Fibroblast of mammary gland (primary cell): Measurements from ENCODE around the gene PRKAR1B.

Experiments
- DNase-seq: peaks from one replicate; pipeline ENCODE4 v3.0.0-alpha.2; 2010; ENCODE audit warnings: low read depth
- H3K4me3 ChIP-seq: 2 replicates; pipeline ENCODE4 v1.5.1; 2011; ENCODE audit warnings: low read depth, mild to moderate bottlenecking, low read length, moderate library complexity; ENCODE audit not compliant: control insufficient read depth
- TF ChIP-seq, protein P1 (sequence below): conservative IDR thresholded peaks from 2 replicates; pipeline ENCODE4 v1.5.1; 2011; ENCODE audit warnings: low read depth, low read length, inconsistent platforms; ENCODE audit not compliant: control insufficient read depth, insufficient read depth

PRKAR1B gene

DNA sequence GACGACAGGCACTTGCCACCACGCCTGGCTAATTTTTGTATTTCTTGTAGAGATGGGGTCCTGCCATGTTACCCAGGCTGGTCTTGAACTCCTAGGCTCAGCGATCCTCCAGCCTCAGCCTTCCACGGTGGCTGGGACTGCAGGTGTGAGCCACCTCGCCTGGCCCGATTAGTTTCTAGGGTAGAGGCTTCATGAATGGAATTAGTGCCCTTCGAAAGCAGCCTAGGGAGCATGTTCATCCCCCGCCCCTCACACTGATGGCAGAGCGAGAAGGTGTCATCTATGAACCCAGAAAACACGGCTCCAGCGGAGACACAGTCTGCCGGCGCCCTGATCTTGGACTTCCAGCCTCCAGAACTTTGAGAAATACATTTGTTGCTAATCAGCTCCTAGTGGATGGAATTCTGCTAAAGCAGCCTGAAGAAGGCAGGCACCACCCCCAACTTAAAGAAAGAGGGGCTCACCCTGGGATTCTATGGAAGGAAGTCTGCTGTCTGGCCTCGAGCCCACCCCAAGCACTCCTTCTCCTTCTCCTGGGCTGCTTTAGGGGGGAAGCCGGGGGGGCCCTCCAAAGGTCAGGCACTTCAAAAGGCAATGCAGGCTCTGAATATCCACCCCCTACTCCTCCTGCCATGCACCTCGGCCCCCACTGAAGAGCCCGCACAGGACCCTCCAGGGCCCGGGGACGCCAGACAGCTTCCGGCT lies 217.5 kb downstream of the PRKAR1B start:
- DNase-seq, result no peak
- no peak overlapping the region for H3K4me3 ChIP-seq
- TF ChIP-seq, protein P1, sequence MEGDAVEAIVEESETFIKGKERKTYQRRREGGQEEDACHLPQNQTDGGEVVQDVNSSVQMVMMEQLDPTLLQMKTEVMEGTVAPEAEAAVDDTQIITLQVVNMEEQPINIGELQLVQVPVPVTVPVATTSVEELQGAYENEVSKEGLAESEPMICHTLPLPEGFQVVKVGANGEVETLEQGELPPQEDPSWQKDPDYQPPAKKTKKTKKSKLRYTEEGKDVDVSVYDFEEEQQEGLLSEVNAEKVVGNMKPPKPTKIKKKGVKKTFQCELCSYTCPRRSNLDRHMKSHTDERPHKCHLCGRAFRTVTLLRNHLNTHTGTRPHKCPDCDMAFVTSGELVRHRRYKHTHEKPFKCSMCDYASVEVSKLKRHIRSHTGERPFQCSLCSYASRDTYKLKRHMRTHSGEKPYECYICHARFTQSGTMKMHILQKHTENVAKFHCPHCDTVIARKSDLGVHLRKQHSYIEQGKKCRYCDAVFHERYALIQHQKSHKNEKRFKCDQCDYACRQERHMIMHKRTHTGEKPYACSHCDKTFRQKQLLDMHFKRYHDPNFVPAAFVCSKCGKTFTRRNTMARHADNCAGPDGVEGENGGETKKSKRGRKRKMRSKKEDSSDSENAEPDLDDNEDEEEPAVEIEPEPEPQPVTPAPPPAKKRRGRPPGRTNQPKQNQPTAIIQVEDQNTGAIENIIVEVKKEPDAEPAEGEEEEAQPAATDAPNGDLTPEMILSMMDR, result no peak

DNA sequence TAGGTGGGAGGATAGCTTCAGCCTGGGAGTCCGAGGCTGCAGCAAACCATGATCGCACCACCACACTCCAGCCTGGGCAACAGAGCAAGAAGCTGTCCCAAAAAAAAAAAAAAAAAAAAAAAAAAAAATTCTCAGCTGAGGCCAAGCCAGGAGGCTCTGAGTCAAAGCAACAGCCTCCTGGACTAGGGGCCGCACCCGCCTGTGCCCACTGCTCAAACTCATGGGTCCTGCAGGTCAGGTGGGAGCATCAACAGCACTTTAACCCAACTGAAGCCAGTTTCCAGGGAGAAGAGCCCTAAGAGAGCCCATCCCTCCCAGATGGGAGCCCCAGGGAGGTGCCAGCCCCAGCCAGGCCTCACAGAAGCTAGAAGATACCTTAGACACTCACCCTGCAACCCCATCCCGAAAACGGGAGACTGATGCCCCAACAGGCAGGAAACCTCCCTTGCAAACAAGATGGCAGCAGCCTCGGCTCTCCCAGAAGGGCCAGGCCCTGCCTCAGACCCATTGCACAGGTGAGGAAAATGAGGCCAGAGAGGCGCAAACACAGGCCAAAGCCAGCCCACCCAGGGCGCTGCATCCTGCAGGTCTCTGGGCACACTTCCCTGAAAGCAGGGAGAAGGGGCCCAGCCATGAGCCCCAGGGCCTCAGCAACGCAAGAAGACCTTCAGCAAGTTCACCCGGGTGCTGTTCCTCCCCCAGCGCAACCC lies 218.5 kb downstream of the PRKAR1B start:
- no peak overlapping the region for H3K4me3 ChIP-seq
- DNase-seq, result no peak

DNA sequence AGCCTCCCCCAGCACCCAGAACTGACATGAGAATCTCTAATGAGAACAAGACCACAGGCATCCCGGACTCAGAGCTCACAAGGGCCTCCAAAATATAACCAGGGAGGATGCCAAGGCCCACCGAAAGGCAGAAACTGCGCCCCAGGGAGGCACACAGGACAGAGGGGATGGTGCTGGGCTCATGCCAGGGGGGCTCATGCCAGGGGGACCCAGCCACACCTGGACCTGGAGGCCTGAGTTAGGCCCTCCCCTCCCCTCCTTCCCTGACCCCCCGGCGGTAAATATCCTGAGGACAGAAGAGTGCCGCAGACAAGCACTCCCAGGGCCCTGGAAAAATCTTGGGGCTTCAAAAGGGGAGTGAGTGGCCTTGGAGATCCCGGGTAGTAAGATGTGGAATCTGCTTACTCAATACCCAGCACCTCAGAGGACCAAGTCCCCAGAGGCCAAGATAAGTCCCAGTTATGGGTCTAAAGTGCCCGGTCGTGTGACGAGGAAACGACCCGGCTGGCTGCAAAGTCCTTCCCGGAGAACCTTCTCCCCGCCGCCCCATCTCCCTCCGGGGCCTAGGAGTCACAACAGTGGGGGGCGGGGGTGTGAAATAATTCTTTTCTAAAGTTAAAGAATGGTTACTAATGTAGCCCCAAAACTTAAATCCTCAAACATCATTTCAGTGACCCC lies 219.3 kb downstream of the PRKAR1B start:
- no peak for DNase-seq
- TF ChIP-seq, protein P1, result no peak
- no peak overlapping the region for H3K4me3 ChIP-seq

More for the DNA sequence above, 218.5 kb downstream of the PRKAR1B start:
- TF ChIP-seq, protein P1, result no peak

DNA sequence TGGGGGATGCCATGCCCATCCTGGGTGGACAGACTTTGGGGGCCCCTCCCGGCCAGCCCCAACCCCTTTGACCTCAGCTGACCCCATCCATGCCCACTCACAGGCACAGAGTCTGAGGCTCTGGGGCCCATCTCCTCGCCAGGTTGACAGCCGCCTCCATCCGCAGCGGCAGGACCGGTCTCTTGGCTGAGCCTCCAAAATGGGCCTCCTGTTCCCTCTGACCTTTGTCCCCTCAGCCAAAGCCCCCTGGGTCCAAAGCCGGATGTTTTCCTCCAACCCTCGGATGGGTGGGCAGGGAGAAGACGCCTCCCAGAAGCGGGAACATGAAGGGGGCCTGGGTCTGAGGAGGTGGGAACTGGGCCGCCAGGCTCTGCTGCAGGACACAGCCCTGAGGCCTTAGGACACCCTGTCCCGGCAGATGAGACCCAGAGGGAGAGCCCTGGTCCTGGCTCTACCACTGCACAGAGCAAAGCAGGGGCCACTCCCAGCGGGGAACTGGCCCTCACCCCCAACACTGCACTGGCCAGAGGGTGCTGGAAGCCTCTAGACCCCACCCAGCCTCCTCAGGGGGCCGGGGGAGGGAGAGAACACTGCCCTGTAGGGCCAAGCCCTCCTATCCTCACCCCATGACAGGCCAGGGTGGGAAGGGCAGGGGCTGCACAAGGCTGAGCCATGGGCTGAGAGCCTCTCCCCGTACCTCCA lies 220.0 kb downstream of the PRKAR1B start:
- H3K4me3 ChIP-seq, result no peak overlapping the region
- TF ChIP-seq, protein P1, result no peak
- no peak for DNase-seq

DNA sequence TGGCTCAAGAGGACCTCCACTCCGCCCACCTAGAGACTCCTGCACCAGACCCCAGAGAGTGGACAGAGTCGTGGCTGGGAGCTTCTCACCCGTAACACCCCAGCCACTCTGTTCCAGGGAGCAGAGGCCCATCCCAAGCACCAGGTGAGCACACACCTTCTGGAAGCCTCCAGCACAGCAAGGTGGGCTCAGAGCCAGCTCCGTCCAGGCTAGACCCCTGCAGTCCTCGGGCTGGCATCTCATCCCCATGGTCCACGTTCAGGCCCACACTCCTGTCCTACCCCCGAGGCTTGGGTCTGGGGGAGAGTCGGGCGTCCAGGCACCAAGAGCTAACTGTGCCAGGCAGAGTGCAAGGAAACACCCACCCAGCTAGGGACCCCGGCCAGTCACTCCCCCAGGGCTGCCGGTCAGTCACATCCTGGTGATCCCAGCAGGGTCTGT lies 220.7 kb downstream of the PRKAR1B start:
- no peak overlapping the region for H3K4me3 ChIP-seq
- TF ChIP-seq, protein P1, result no peak
- no peak for DNase-seq

DNA sequence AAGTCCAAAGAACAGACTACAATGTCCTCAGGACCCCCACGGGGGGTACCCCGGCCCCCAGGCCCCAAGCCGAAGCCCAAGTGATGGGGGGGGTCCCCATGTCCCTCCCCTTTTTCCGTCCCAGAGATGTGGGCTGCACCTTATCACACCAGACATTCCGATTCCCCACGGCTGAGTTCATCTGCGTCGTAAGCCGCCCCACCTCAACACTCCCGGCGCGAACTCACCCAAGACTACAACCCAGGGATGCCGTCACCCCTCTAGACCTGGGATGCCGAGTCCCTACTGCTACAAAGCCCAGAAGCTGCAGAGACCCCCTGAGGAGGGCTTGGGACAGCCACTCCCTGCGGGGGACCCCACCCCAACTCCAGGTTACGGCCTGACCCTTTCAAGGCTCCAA lies 221.9 kb downstream of the PRKAR1B start:
- TF ChIP-seq, protein P1, result no peak
- DNase-seq, result no peak
- no peak overlapping the region for H3K4me3 ChIP-seq
